Panc1 (cell line): Measurements from ENCODE around the gene HEMGN. TPM values are rescaled to one million over a fixed set of nuclear protein-coding genes. Genes with fewer than 3 reads are reported as not detected.

Source experiments
- ATAC-seq: fragments of 200-7000 bp; cut with Tn5 transposase; 2 replicates; pipeline ENCODE4 v1.9.1; 2020; ENCODE audit warnings: mild to moderate bottlenecking, moderate library complexity
- BruUV-seq: library from RNA; stranded (reverse); fragments of 400-500 nt; replicated peaks from 2 replicates; lab custom pipeline; 2021; lab: Mats Ljungman, UMichigan
- CTCF ChIA-PET: fragments of 300-600 bp; sonication (Branson Sonifier 250); formaldehyde crosslinking; loops from one replicate; lab custom pipeline; 2022; ENCODE audit warnings: antibody characterized with exemption; lab: Charles Lee
- POLR2A ChIA-PET: fragments of 300-600 bp; sonication (Branson Sonifier 250); formaldehyde crosslinking; loops from one replicate; lab custom pipeline; 2022; ENCODE audit warnings: antibody characterized with exemption; lab: Charles Lee
- DNase-seq: peaks from one replicate; pipeline ENCODE4 v3.0.0-alpha.2; 2010; ENCODE audit warnings: low read depth, low spot score
- H3K27ac ChIP-seq: 2 replicates; pipeline ENCODE4 v1.5.1; 2011; ENCODE audit warnings: mild to moderate bottlenecking, low read length, inconsistent platforms
- H3K27me3 ChIP-seq: fragments of 200-500 bp; sonication (Bioruptor generic); 2 replicates; pipeline ENCODE4 v1.6.0; 2014; ENCODE audit warnings: low read length, inconsistent platforms; ENCODE audit not compliant: control insufficient read depth, insufficient read depth
- H3K36me3 ChIP-seq: fragments of 200-500 bp; sonication (Bioruptor generic); 2 replicates; pipeline ENCODE4 v1.5.1; 2014; ENCODE audit warnings: inconsistent platforms, mild to moderate bottlenecking, low read length, moderate library complexity; ENCODE audit not compliant: control insufficient read depth, insufficient read depth
- H3K4me1 ChIP-seq: 2 replicates; pipeline ENCODE4 v1.5.1; 2011; ENCODE audit warnings: inconsistent platforms, mild to moderate bottlenecking, low read length, moderate library complexity; ENCODE audit not compliant: control insufficient read depth, insufficient read depth
- H3K4me3 ChIP-seq, 2 experiments: 2 replicates each; pipeline ENCODE4 v1.5.1; 2011 to 2012; ENCODE audit warnings: low read depth in 2 of 2, low read length in 2 of 2, mild to moderate bottlenecking in 2 of 2, inconsistent platforms in 1 of 2, moderate library complexity in 1 of 2
- H3K9me3 ChIP-seq: fragments of 200-500 bp; sonication (Bioruptor generic); 2 replicates; pipeline ENCODE4 v1.5.1; 2014; ENCODE audit warnings: low read depth, mild to moderate bottlenecking, inconsistent platforms, low read length, moderate library complexity; ENCODE audit not compliant: control insufficient read depth, insufficient read depth
- POLR2AphosphoS5 ChIP-seq: IDR thresholded peaks from 2 replicates; pipeline ENCODE4 v1.6.1; 2012; ENCODE audit warnings: mild to moderate bottlenecking, low read depth, low read length, moderate library complexity
- REST ChIP-seq, 2 experiments: IDR thresholded peaks; 2 replicates each; pipeline ENCODE4 v1.6.1; 2011 to 2012; ENCODE audit warnings: low read depth in 2 of 2, control low read depth in 1 of 2, low read length in 1 of 2, mild to moderate bottlenecking in 1 of 2, moderate library complexity in 1 of 2; ENCODE audit not compliant: insufficient read depth in 1 of 2
- SIN3A ChIP-seq: IDR thresholded peaks from 2 replicates; pipeline ENCODE4 v1.6.1; 2012; ENCODE audit warnings: low read depth, mild to moderate bottlenecking, low read length, moderate library complexity, borderline replicate concordance; ENCODE audit not compliant: insufficient read depth
- TCF7L2 ChIP-seq: IDR thresholded peaks from 2 replicates; pipeline ENCODE4 v1.6.1; 2011; ENCODE audit warnings: mild to moderate bottlenecking, low read depth, low read length, inconsistent platforms
- in situ Hi-C: cut with HindIII; loops from 2 replicates; pipeline ENCODE4 v1.10.0; 2016; ENCODE audit warnings: low sequenced_read_pairs, low pct_unique_long_range_greater_than_20kb
- intact Hi-C: fragments of 100-400 bp; cut with micrococcal nuclease; formaldehyde crosslinking; loops from one replicate; pipeline ENCODE4 v1.10.0; 2022; ENCODE audit not compliant: unreplicated experiment
- total RNA-seq: library from RNA; stranded (reverse); gene quantifications from one replicate; pipeline ENCODE4 v1.2.1, GENCODE V29; 2021; ENCODE audit not compliant: unreplicated experiment
- TF ChIP-seq, protein P1 (sequence below): fragments of 450-650 bp; IDR thresholded peaks from 2 replicates; pipeline ENCODE4 v1.5.1; 2017; ENCODE audit warnings: mild to moderate bottlenecking

Gene HEMGN
- total RNA-seq, 1 experiment from 2014 or later = not detected

GRCh38 chr9:97975376-97975775, 37.4 kb upstream of the HEMGN start:
- BruUV-seq = no TSS peak
- H3K27ac ChIP-seq = no peak overlapping the region
- H3K27me3 ChIP-seq = no peaks in the 10 kb centered on the region
- no peaks in the 10 kb centered on the region for H3K9me3 ChIP-seq
- CTCF ChIA-PET = no interaction called here
- no peaks in the 10 kb centered on the region for H3K4me1 ChIP-seq
- no peak for ATAC-seq
- DNase-seq = no peak
- no peaks in the 10 kb centered on the region for H3K36me3 ChIP-seq
- TF ChIP-seq TCF7L2 = no peak
- TF ChIP-seq, protein P1, sequence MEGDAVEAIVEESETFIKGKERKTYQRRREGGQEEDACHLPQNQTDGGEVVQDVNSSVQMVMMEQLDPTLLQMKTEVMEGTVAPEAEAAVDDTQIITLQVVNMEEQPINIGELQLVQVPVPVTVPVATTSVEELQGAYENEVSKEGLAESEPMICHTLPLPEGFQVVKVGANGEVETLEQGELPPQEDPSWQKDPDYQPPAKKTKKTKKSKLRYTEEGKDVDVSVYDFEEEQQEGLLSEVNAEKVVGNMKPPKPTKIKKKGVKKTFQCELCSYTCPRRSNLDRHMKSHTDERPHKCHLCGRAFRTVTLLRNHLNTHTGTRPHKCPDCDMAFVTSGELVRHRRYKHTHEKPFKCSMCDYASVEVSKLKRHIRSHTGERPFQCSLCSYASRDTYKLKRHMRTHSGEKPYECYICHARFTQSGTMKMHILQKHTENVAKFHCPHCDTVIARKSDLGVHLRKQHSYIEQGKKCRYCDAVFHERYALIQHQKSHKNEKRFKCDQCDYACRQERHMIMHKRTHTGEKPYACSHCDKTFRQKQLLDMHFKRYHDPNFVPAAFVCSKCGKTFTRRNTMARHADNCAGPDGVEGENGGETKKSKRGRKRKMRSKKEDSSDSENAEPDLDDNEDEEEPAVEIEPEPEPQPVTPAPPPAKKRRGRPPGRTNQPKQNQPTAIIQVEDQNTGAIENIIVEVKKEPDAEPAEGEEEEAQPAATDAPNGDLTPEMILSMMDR = no peak
- TF ChIP-seq REST (IDR thresholded peaks at IDR 0.05; ENCODE audit: insufficient read depth in 1 of 2, low read depth in 2 of 2, low read length in 1 of 2) = no peak
- in situ Hi-C loops (no loop called here), intact Hi-C loops (no loop called here)
- H3K4me3 ChIP-seq = no peak overlapping the region
- POLR2A ChIA-PET = no interaction called here

DNA sequence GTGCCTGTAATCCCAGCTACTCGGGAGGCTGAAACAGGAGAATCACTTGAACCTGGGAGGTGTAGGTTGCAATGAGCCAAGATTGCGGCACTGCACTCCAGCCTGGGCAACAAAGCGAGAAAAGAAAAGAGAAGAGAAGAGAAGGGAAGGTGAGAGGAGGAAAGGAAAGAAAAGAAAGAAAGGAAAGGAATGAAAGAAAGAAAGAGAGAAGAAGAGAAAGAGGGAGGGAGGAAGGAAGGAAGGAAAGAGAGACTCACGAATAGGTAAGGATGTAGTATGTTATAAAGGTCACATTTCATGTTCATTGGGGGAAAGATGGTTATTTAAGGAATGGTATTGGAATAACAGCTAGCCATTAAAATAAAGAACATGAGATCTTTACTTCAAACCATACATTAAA, 34.8 kb upstream of the HEMGN start:
- BruUV-seq = no TSS peak
- POLR2A ChIA-PET = no interaction called here
- no peaks in the 10 kb centered on the region for H3K4me1 ChIP-seq
- intact Hi-C loops = no loop called here
- no peak for TF ChIP-seq POLR2AphosphoS5
- TF ChIP-seq TCF7L2 = no peak
- TF ChIP-seq, protein P1 = no peak
- TF ChIP-seq SIN3A = no peak
- TF ChIP-seq REST (IDR thresholded peaks at IDR 0.05; ENCODE audit: insufficient read depth in 1 of 2, low read depth in 2 of 2, low read length in 1 of 2) = no peak
- H3K4me3 ChIP-seq = no peak overlapping the region
- no peaks in the 10 kb centered on the region for H3K36me3 ChIP-seq
- in situ Hi-C loops = no loop called here
- H3K27me3 ChIP-seq = no peaks in the 10 kb centered on the region
- H3K27ac ChIP-seq = no peak overlapping the region
- CTCF ChIA-PET = no interaction called here
- H3K9me3 ChIP-seq = no peaks in the 10 kb centered on the region
- DNase-seq (no peak), ATAC-seq (no peak)
